A673 (cell line): Measurements from ENCODE around the gene ERGIC1.

Source experiments
- EZH2 ChIP-seq: fragments of 200-600 bp; sonication (generic); IDR thresholded peaks from 2 replicates; pipeline ENCODE4 v1.6.1; 2017; ENCODE audit warnings: borderline replicate concordance, low read depth, mild to moderate bottlenecking, mixed read lengths, antibody characterized with exemption, low read length; ENCODE audit not compliant: poor library complexity, severe bottlenecking
- TF ChIP-seq, protein P1 (sequence below): fragments of 300-800, 200-600 bp; sonication (generic); conservative IDR thresholded peaks from 2 replicates; pipeline ENCODE4 v1.5.1; 2017; ENCODE audit warnings: low read depth, mild to moderate bottlenecking, antibody characterized with exemption, low read length, moderate library complexity, mixed read lengths

DNA sequence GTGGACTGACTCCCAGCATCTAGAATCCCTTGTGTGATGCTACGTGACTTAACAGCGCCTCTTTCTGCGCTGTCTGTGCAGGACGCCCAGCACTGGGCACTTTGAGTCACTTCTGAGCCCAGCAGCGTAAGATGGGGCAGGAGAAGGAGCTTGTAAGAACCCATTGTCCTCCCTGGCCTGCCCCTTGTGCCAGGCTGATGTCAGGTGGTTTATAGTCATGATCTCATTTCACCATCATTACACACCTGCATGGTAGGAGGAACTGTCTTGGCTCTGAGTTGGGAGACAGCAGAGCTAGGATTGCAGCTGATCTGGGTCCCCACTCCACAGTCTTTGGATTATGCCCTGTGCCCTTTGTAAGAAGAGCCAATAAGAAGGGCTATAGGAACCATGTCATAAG lies 12.2 kb downstream of the ERGIC1 start:
- TF ChIP-seq, protein P1, sequence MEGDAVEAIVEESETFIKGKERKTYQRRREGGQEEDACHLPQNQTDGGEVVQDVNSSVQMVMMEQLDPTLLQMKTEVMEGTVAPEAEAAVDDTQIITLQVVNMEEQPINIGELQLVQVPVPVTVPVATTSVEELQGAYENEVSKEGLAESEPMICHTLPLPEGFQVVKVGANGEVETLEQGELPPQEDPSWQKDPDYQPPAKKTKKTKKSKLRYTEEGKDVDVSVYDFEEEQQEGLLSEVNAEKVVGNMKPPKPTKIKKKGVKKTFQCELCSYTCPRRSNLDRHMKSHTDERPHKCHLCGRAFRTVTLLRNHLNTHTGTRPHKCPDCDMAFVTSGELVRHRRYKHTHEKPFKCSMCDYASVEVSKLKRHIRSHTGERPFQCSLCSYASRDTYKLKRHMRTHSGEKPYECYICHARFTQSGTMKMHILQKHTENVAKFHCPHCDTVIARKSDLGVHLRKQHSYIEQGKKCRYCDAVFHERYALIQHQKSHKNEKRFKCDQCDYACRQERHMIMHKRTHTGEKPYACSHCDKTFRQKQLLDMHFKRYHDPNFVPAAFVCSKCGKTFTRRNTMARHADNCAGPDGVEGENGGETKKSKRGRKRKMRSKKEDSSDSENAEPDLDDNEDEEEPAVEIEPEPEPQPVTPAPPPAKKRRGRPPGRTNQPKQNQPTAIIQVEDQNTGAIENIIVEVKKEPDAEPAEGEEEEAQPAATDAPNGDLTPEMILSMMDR: no peak
- TF ChIP-seq EZH2: no peak
